G401.6 (cell line): ENCODE results near the gene NLGN1.
A peak's percentile ranks its signal among the peaks of the same experiment; 100 is the strongest.

Experiments
- FAIRE-seq: peaks from 2 replicates; lab custom pipeline; 2012; peaks lifted over from hg19 to GRCh38; lab: Jason Lieb, UNC

The NLGN1 gene

DNA sequence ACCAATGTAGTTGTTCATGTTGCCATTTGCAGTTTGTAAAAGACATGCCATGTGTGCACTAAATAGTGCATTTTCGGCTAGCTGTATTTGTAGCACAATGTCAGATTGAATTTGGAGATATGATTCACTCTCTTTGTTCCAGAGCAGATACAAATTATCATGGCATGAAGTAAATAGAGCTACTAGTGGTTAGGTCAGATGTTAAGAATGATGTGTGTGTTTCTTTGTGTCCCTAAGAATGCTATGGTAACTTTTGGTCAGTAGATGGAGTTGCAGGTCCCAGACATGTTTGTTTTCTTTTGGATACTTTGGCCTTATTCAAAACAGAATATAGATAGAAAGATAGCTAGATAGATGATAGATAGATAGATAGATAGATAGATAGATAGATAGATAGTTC, 595.8 kb downstream of the NLGN1 start:
- peak; percentile 97 for FAIRE-seq

DNA sequence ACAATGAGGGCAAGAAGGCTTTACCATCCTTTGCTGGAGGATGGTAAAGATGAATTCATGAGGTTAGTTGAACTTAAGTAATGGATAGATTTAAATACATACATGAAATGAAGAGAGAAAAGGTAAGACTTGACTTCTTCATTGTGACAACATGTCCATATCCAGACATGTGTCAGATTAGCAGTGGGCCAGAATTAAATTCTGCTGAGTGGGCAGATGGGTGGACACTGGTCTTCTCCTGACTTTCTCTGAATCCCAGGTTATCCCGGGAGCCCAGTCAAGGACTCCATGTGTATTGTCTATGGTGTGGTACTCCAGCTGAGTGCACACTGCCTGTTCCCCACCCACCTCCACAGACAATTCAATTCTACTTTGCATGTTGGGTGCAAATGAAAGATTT, 603.1 kb downstream of the NLGN1 start:
- FAIRE-seq: no peak

DNA sequence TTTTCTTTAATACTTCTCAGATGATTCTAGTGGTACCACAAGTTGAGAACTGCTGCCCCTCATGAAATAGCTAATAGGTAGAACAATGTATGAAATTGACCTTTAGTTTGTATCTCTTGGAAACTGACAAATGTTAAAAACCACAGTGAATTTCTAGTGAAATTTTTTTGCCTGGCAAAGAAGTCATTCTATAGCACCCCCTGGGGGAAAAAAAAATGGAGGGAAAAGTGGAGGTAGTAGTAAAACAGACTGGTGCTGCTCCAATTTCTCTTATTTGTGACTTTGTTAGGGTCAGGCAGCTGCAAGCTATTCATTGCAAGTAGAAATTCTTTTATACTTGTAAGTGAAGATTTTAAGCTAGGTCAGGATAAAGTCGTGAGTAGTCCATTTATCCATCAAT, 605.0 kb downstream of the NLGN1 start:
- no peak for FAIRE-seq

GRCh38 chr3:174010907-174011306, 613.4 kb downstream of the NLGN1 start:
- no peak for FAIRE-seq

- no peak for FAIRE-seq
Observed at GRCh38 chr3:174016186-174016585, 618.6 kb downstream of the NLGN1 start.

DNA sequence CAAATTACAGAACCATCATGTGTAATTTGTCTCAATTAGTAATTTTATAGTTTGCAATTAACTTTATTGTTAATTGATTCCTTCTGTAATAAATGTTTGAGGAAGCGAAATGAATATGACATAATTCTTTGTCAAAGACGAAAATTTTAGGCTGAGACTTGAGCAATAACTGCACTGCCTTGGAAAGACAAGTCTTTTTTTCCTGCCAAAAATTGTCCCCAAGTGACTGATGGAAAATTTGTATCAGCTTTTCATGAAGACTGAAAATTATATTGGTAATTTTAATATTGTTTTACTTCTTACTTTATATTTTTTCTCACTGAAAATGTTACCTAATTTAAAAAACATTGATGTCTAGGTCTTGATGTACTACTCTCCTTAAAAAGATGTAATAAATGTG, 622.6 kb downstream of the NLGN1 start:
- FAIRE-seq: peak; percentile 27

- no peak for FAIRE-seq
Observed at GRCh38 chr3:174023421-174023820, 625.9 kb downstream of the NLGN1 start.

DNA sequence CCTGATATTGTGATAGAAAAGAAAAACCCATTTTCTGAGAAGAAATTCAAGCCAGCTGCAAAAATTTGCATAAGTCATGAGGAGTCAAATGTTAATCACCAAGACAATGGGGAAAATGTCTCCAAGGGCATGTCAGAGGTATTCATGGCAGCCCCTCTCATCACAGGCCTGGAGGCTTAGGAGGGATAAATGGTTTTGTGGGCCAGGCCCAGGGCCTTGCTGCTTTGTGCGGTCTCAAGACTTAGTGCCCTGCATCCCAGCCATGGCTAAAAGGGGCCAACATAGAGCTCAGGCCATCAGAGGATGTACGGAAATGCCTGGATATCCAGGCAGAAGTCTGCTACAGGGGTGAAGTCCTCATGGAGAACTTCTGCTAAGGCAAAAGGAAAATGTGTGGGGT, 631.1 kb downstream of the NLGN1 start:
- FAIRE-seq: no peak

- no peak for FAIRE-seq
Observed at GRCh38 chr3:174035328-174035886, 637.9 kb downstream of the NLGN1 start.

- no peak for FAIRE-seq
Observed at GRCh38 chr3:174046311-174046710, 648.8 kb downstream of the NLGN1 start.

DNA sequence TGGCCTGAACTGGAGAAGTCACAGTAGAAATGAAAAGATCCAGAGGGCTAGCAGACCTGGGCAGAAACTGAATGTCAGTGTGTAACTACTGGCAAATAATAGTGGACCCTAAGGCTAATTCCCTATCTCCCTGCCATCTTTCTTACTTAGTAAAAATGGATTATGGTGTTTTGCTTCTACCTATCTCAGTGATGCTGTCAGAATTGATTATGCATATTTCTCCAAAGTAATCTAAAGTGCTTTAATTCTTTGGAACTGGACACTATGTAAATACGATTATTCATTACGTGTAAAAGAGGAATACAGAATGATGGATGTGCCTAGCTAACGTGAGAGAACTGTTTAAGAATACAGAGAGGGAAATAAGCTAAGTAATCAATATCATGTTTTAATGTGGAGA, 651.9 kb downstream of the NLGN1 start:
- no peak for FAIRE-seq

DNA sequence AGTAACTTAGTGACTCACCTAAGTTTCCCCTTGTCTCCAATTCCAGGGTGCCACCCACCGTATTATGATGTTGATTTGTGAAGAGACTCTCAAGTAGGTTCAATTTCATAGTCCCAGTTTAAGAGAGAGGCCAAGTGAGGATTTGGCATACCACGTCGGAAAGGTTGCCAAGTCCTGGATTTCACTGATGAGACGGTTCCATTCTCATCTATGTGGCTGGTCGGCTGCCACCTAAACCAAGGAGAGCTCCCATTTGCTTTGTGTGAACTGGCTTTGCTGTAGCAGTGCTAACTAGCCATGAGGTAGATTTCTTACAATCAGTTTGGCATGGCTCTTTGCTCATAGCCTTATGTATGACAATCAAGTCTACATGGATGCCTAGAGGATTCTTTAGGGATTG, 653.6 kb downstream of the NLGN1 start:
- FAIRE-seq: no peak

DNA sequence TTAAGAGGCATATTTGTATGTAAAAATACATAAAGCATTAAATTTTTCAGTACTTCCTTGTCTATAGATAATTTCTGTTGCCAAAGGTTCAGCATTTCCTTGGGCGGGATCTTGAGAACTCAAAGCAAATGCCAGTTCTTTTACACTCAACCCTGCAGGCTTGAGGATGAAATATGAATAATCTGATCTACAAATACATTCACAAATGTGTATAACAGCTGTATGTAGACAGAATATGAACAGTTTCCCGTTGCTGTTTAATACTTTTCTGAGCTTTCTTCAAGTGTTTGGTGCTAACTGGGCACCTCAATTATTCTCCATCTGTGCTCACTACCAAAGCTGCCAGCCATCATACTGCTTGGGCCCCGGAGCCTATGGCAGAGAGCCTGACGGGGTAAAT, 661.3 kb downstream of the NLGN1 start:
- no peak for FAIRE-seq

GRCh38 chr3:174060431-174060830, 662.9 kb downstream of the NLGN1 start:
- FAIRE-seq: no peak

DNA sequence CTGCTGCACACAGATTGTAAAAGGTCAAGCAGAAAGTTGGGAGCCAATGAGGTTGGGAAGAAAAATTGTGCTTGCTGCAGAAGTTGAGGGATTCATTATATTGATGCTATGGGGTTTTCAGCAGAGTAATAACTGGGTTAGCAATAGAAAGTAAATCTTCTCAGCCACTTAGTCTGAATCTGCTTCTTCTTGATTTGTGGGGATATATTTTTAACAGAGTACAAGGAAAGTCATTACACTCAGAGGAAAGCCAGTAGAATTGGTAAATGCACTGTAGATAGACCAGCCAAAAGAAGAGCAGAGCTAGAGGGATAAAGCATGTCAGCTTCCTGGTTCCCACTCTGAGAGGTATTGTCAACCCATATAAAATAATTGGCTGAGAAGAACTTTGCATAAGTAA, 663.6 kb downstream of the NLGN1 start:
- no peak for FAIRE-seq

DNA sequence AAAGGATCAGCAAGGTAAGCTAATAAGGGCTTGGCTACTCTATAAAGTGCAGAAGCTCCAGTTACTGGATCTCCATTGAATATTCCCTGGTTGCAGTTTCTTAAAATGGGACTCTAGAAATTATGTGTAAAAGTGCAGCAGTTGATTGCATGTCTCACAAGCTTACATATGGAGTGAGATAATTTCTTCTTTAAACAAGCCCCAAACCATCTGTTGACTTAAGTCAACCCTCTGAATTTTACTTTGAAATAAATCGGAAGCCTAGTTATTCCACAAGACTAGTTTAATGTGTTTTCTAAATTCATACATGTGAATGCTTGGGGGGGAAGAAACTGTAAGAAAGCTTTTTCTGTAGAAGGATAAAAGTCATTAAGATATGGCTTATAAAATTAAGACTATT, 664.2 kb downstream of the NLGN1 start:
- no peak for FAIRE-seq

DNA sequence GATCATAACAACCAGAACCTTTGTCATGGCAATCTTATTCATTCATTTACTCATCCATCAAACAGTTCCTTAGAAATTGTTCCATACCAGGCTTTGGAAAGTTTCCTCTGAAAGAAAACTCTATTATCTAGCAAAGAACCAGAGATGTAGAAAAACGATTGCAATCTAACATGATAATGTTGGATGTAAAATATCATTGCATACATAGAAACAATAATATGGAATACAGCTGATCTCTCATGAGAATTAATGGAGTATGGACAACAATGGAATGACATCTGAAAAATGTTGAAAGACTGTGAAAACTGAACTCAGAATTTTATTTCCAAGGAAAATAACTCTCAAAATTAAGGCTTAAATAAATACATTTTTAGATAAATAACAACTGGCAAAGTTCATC, 665.4 kb downstream of the NLGN1 start:
- FAIRE-seq: peak; percentile 27

DNA sequence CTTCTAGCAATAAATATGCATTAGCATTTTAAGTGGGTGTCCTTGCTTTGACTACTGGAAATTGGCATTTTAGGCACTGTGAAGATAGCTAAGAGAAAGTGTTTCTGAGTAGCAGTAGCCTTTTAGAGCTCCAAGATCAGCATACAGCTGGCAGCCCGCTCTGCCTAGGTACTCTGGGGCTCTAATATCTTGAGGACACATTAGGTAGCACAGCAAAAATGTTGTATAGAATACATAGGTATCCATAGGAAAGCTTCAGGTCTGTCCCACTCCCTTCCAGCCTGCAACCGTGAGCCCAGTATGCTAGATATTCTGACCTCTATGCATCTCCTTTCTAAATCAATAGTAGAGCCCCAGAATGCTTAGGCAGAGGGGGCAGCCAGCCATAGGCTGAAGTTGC, 670.5 kb downstream of the NLGN1 start:
- FAIRE-seq: no peak

- no peak for FAIRE-seq
Observed at GRCh38 chr3:174072675-174073074, 675.1 kb downstream of the NLGN1 start.

GRCh38 chr3:174083706-174084105, 686.2 kb downstream of the NLGN1 start:
- FAIRE-seq: peak; percentile 27

DNA sequence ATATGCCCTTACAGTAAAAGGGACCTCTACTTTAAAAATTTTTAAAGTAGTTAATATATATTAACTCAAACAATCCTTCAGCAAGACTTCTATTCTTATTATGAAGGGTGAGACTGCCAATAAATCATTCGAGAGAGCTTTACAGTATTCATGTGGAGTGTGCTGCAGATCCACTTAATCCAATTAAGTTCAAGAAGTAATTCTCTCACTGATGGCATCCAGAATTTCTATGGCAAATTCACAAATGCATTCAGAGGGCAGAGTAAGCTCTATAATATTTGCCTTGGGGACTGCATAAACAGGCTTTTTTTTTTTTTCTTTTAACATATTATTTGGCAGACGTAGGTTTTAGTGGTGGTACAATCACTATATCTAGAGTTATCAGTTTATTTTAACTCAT, 692.0 kb downstream of the NLGN1 start:
- FAIRE-seq: peak; percentile 98

- peak; percentile 92 for FAIRE-seq
Observed at GRCh38 chr3:174094669-174095068, 697.1 kb downstream of the NLGN1 start.

DNA sequence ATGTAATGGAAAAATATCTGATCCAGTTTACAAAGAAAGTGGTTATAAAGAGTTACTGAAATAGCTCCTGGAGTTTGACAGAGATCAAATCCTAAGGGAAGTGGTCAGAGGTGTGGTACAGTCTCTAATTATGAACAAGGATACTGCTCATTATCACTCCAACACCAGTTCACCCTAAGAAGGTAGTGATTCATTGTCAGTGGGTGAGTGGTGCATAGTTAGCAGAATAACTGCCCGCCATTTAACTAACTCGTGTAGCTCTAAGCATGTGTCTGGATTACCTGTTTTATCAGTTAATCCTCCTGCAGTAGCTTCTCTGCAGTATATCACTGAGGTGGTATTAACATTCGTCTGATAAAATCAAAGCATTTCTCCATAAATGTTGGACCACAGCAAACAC, 700.1 kb downstream of the NLGN1 start:
- peak; percentile 99 for FAIRE-seq

GRCh38 chr3:174098746-174099145, 701.2 kb downstream of the NLGN1 start:
- FAIRE-seq: no peak

GRCh38 chr3:174099724-174100123, 702.2 kb downstream of the NLGN1 start:
- no peak for FAIRE-seq
